HEK293 (cell line): ENCODE data around the gene SRC.

Experiments used
- BCL11B ChIP-seq: fragments of 450-650 bp; formaldehyde crosslinking; IDR thresholded peaks from 2 replicates; pipeline ENCODE4 v1.5.1; 2016; ENCODE audit warnings: low read depth, missing biosample characterization, missing genetic modification characterization
- CTCF ChIP-seq: fragments of 450-650 bp; formaldehyde crosslinking; IDR thresholded peaks from 2 replicates; pipeline ENCODE4 v1.5.1; 2016; ENCODE audit warnings: missing biosample characterization, missing genetic modification characterization
- HIC1 ChIP-seq: fragments of 450-650 bp; formaldehyde crosslinking; IDR thresholded peaks from 2 replicates; pipeline ENCODE4 v1.5.1; 2016; ENCODE audit warnings: missing biosample characterization, missing genetic modification characterization
- ZNF146 ChIP-seq: fragments of 450-650 bp; formaldehyde crosslinking; IDR thresholded peaks from 2 replicates; pipeline ENCODE4 v1.5.1; 2016; ENCODE audit warnings: missing biosample characterization, missing genetic modification characterization
- ZNF175 ChIP-seq: fragments of 450-650 bp; formaldehyde crosslinking; IDR thresholded peaks from 2 replicates; pipeline ENCODE4 v1.5.1; 2016; ENCODE audit warnings: missing biosample characterization, missing genetic modification characterization
- ZNF292 ChIP-seq: fragments of 450-650 bp; formaldehyde crosslinking; IDR thresholded peaks from 2 replicates; pipeline ENCODE4 v1.5.1; 2016; ENCODE audit warnings: low read depth, missing biosample characterization, missing genetic modification characterization, borderline replicate concordance
- TF ChIP-seq, protein P1 (sequence below): fragments of 450-650 bp; formaldehyde crosslinking; IDR thresholded peaks from 2 replicates; pipeline ENCODE4 v1.5.1; 2016; ENCODE audit warnings: missing biosample characterization, missing genetic modification characterization
- TF ChIP-seq, protein P2 (sequence below): fragments of 450-650 bp; formaldehyde crosslinking; IDR thresholded peaks from 2 replicates; pipeline ENCODE4 v1.5.1; 2017; ENCODE audit warnings: missing biosample characterization, missing genetic modification characterization

GRCh38 chr20:37379967-37380828, 34.3 kb downstream of the SRC start:
- TF ChIP-seq, protein P1, sequence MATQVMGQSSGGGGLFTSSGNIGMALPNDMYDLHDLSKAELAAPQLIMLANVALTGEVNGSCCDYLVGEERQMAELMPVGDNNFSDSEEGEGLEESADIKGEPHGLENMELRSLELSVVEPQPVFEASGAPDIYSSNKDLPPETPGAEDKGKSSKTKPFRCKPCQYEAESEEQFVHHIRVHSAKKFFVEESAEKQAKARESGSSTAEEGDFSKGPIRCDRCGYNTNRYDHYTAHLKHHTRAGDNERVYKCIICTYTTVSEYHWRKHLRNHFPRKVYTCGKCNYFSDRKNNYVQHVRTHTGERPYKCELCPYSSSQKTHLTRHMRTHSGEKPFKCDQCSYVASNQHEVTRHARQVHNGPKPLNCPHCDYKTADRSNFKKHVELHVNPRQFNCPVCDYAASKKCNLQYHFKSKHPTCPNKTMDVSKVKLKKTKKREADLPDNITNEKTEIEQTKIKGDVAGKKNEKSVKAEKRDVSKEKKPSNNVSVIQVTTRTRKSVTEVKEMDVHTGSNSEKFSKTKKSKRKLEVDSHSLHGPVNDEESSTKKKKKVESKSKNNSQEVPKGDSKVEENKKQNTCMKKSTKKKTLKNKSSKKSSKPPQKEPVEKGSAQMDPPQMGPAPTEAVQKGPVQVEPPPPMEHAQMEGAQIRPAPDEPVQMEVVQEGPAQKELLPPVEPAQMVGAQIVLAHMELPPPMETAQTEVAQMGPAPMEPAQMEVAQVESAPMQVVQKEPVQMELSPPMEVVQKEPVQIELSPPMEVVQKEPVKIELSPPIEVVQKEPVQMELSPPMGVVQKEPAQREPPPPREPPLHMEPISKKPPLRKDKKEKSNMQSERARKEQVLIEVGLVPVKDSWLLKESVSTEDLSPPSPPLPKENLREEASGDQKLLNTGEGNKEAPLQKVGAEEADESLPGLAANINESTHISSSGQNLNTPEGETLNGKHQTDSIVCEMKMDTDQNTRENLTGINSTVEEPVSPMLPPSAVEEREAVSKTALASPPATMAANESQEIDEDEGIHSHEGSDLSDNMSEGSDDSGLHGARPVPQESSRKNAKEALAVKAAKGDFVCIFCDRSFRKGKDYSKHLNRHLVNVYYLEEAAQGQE (tag by site-specific recombination), result no peak
- TF ChIP-seq CTCF (tag by site-specific recombination) (no peak), ZNF175 (tag by site-specific recombination) (no peak), HIC1 (no peak), ZNF292 (tag by site-specific recombination) (no peak), BCL11B (no peak), ZNF146 (tag by site-specific recombination) (no peak)
- TF ChIP-seq, protein P2, sequence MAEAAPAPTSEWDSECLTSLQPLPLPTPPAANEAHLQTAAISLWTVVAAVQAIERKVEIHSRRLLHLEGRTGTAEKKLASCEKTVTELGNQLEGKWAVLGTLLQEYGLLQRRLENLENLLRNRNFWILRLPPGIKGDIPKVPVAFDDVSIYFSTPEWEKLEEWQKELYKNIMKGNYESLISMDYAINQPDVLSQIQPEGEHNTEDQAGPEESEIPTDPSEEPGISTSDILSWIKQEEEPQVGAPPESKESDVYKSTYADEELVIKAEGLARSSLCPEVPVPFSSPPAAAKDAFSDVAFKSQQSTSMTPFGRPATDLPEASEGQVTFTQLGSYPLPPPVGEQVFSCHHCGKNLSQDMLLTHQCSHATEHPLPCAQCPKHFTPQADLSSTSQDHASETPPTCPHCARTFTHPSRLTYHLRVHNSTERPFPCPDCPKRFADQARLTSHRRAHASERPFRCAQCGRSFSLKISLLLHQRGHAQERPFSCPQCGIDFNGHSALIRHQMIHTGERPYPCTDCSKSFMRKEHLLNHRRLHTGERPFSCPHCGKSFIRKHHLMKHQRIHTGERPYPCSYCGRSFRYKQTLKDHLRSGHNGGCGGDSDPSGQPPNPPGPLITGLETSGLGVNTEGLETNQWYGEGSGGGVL (tag by site-specific recombination), result no peak
